GM12801 (cell line): ENCODE results near the gene EPS15.

ENCODE experiments used
- TF ChIP-seq, protein P1 (sequence below): IDR thresholded peaks from one replicate; pipeline ENCODE4 v1.5.1; 2011; ENCODE audit warnings: control low read depth; ENCODE audit not compliant: insufficient read length; ENCODE audit errors: extremely low read depth

EPS15 gene

GRCh38 chr1:51415963-51416362 is 103.1 kb downstream of the EPS15 start:
- TF ChIP-seq, protein P1, sequence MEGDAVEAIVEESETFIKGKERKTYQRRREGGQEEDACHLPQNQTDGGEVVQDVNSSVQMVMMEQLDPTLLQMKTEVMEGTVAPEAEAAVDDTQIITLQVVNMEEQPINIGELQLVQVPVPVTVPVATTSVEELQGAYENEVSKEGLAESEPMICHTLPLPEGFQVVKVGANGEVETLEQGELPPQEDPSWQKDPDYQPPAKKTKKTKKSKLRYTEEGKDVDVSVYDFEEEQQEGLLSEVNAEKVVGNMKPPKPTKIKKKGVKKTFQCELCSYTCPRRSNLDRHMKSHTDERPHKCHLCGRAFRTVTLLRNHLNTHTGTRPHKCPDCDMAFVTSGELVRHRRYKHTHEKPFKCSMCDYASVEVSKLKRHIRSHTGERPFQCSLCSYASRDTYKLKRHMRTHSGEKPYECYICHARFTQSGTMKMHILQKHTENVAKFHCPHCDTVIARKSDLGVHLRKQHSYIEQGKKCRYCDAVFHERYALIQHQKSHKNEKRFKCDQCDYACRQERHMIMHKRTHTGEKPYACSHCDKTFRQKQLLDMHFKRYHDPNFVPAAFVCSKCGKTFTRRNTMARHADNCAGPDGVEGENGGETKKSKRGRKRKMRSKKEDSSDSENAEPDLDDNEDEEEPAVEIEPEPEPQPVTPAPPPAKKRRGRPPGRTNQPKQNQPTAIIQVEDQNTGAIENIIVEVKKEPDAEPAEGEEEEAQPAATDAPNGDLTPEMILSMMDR = no peak

DNA sequence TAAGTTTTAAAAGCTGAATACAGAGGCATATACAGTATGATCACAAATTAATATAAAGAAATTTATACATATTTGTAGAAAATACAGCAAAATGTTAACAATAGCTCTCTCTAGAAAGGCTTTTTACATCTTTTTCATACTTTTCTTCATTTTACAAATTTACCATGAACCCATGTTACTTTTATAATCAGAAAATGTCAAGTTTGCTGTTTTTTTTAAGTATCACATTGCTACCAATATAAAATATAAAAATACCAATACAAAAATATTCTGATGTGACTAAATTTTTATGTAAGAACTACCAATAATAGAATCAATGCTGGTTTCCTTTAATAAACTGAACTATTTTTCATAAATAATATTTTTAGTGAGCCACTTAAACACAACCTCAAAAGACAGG is 104.3 kb downstream of the EPS15 start:
- TF ChIP-seq, protein P1 = no peak

- TF ChIP-seq, protein P1 = no peak
Observed at GRCh38 chr1:51410568-51411460, 108.3 kb downstream of the EPS15 start.

DNA sequence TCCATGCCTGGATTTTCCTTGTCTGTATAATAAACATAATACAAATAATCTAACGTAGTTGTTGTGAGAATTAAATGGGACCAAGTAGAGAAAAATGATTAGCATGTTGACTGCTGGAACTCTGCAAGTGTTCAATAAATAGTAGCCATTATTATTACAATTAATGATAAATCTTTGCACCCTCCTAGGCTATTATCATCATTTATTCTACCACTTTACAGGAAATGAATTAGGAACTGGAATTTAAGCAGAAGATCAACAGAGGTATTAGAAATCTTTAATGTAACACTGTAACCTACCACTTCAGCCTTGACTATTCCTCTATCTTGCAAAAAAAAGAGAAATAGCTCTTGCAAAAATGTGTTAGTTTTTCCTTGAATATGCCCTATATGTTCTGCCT is 126.8 kb downstream of the EPS15 start:
- TF ChIP-seq, protein P1 = no peak

GRCh38 chr1:51385776-51386175 is 133.3 kb downstream of the EPS15 start:
- TF ChIP-seq, protein P1 = no peak

DNA sequence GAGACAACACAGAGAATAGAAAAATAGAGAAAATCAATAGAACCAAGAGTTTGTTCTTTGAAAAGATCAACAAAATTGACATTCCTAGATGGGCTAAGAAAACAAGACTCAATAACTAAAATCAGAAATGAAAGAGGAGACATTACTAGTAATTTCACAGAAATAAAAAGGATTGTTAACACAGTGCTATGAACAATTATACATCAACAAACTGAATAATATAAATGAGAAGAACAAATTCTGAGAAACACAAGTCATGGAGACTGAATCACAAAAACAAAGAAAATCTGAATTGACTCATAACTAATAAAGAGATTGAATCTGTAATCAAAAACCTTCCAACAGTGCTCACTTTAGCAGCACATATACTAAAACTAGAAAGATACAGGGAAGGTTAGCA is 137.1 kb downstream of the EPS15 start:
- TF ChIP-seq, protein P1 = no peak

DNA sequence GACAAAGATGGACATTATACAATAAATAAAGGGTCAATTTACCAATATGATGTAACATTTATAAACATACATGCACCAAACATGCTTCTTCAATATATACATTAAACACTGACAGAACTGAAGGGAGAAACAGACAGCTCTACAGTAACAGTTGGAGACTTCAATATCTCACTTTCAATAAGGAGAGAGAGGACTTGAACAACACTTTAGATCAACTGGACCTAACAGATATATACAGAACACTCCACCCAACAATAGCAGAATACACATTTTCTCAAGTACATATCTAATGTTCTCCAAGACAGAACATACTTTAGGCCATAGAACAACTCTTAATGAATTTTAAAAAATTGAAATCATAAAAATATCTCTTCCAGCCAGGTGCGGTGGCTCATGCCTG is 138.1 kb downstream of the EPS15 start:
- TF ChIP-seq, protein P1 = no peak
